Islet of Langerhans (tissue), 1 donor: ENCODE results near the gene PIGS.

Experiments
- FAIRE-seq: peaks from one replicate; lab custom pipeline; 2011; peaks lifted over from hg19 to GRCh38; lab: Jason Lieb, UNC

The PIGS gene

GRCh38 chr17:28549236-28550132, 21.8 kb downstream of the PIGS start:
- FAIRE-seq: no peak

GRCh38 chr17:28548417-28549130, 22.8 kb downstream of the PIGS start:
- no peak for FAIRE-seq

- FAIRE-seq: no peak
Measured at GRCh38 chr17:28547623-28548416, 23.5 kb downstream of the PIGS start.

DNA sequence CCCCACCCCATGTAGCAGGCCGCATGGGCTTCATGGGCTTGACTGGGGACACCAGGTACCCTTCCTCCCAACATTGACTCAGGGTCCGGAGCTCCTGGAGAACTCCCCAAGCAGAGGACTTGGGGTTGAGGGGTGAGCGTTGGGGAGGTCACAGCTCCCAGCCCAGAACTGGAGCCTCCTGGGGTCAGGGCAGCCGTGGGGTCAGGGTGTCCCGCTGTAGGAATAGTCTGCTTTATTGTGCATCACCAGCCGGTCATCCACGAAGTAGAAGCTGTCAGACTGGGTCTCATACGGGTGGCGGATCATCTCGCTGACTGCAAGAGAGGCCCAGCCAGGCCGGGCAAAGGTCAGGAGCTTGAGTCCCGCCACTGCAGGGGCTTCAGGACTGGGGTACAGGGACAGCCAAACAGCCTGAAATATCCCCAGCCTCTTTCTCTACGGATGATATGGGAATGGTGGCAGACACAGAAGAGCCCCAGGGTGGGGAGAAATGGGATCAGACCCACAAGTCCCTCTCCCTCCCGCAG, 24.2 kb downstream of the PIGS start:
- no peak for FAIRE-seq

GRCh38 chr17:28545787-28546415, 25.4 kb downstream of the PIGS start:
- FAIRE-seq: no peak

DNA sequence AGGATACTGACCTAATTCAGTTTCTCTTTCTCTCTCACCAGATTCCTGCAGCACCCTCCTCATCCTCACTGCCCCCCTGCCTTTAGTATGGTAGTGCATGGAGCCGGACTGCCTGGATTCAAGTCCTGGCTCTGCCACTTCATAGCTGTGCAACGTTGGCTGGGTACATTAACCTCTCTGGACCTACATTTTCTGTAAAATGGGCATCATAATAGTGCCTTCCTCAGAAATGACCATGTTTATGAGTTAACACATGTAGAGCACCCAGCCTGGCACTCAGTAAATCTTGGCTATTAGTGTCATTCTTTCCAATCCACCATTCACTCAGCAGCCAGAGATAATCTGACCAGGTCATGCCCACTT, 26.2 kb downstream of the PIGS start:
- FAIRE-seq: no peak

DNA sequence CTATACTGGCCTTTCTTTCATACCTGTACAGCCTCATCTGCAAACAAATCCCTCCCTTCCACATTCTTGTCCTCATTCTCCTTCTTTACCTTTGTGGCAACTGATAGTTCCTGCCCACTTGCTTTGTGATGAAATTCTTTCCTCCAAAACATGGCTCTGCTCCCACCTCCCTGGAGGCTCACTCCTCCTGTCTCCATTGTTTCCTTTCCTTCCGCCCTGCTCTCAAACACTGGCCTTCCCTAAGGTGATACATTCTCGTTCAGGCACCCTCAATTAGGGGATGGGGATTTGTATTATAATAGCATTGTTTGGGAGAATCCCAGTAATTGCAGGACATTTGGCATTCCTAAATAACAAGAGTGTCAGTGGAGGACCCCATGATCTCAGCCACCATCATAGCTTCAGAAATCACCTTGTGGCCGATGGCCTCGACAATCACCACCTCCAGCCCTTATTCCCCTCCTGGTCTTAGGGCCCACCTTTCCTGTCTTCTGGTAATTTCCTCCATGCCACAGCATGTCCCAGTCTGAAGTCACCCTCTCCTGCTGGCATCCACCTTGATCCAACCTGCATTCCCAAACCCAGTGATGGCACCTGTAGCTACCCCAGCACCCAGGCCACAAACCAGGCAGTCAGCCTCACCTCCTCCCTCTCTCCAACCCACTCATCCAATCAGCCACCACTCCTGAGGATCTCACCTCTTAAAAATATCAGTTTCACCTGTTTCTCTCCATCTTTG, 26.8 kb downstream of the PIGS start:
- FAIRE-seq: no peak

- FAIRE-seq: no peak
Measured at GRCh38 chr17:28541439-28541838, 29.9 kb downstream of the PIGS start.

DNA sequence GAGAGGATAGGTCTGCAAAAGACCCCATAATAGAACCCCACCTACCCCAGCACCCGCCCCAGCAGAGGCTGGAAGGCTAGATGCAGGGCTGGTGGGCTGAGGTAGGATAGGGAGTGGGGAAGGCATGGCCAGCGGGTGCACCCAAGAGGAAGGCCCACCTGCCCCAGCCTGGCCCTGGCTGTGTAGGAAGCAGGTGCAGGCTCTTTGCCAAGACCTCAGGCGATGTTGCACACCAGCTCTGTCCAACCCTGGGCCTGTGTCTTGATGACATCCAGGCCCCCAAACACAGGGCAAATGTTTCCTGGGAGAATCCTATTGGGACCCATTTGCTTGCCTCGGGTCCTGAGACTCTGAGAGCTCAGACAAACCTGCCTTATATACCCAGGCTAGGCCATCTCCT, 31.1 kb downstream of the PIGS start:
- FAIRE-seq: no peak

GRCh38 chr17:28538296-28538895, 32.9 kb downstream of the PIGS start:
- no peak for FAIRE-seq

DNA sequence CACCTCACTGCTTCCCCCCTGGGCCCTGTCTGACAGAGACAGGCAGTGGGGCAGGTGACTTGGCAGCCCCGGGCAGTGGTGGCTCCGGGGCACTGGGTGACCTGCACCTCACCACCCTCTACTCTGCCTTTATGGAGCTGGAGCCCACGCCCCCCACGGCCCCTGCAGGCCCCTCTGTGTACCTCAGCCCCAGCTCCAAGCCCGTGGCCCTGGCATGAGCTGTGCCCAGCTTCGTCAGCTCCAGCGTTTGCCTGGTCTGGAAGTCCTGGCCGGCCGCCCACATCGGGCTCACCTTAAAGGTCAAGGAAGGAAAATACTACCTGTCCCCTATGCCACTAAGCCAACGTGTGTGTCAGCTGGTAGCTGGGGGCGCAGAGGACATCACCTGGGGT, 34.1 kb downstream of the PIGS start:
- no peak for FAIRE-seq

GRCh38 chr17:28536532-28537218, 34.6 kb downstream of the PIGS start:
- no peak for FAIRE-seq

DNA sequence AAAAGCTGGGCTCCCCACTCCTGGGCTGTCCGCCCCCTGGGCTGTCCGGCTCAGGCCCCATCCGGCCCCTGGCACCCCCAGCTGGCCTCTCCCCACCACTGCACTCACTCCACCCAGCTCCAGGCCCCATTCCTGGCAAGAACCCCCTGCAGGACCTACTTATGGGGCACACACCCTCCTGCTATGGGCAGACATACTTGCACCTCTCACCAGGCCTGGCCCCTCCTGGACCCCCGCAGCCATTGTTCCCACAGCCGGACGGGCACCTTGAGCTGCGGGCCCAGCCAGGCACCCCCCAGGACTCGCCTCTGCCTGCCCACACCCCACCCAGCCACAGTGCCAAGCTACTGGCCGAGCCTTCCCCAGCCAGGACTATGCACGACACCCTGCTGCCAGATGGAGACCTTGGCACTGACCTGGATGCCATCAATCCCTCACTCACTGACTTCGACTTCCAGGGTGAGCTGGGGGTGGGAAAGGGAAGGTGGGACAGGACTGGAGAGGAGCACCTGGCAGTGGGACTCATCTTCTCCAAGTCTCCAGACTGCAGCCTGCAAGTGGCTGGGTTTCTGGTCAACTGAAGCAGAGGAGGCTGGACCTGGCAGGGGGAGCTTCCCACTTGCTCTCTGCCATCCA, 36.5 kb downstream of the PIGS start:
- FAIRE-seq: no peak

- FAIRE-seq: no peak
Measured at GRCh38 chr17:28533091-28533807, 38.1 kb downstream of the PIGS start.

DNA sequence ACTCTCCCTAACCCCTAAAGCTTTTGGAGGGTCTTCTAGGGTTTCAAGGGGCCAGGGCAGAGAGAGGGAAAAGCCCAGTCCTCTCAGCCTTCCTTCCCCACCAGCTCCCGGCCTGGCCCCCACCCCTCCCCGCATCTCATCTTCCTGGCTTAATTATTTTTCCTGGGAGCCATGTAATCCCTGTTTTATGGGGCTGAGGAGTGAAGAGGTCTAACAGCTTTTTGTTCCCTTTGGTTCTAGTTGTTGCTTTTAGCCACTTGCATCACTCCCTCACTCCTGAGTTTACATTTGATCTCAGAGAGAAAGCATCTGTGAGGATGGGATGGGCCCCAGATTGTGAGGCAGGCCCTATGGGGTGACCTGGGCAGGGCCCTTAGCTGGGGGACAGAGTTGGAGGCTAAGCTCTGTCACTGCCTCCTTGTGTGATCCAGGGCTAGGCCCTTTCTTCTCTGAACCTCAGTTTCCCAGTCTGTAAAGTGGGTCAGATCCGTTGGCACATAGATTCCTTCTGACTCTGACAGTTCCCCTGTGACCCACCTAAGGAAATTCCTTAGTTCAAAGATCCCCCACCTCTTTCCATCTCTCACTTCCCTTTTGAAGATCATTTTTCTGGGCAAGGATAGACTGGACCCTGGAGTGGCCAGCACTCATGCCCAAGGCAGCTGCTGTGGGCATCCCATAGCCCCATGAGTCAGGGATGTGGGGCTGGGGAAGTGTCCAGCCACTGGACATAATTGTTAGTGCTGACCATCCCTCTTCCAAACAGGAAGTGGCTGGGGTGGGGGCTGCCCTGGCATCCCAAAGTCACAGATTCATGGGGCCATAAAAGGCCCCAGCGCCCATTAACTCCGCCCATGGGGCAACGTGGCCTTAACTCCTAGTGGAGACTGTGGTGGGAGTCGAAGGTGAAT, 39.0 kb downstream of the PIGS start:
- no peak for FAIRE-seq

GRCh38 chr17:28530926-28531325, 40.4 kb downstream of the PIGS start:
- no peak for FAIRE-seq

GRCh38 chr17:28530250-28530649, 41.1 kb downstream of the PIGS start:
- FAIRE-seq: no peak

GRCh38 chr17:28529013-28529400, 42.3 kb downstream of the PIGS start:
- FAIRE-seq: no peak
